Thyroid gland (tissue), 4 donors: ENCODE results near the gene PEX12. TPM values are rescaled to one million over a fixed set of nuclear protein-coding genes. Genes with fewer than 3 reads are reported as not detected.

Experiments used
- DNase-seq, 2 donors: peaks; one replicate each; pipeline ENCODE4 v3.0.0-alpha.2; 2019
- H3K27ac ChIP-seq, 3 donors: fragments of 200-600 bp; sonication (generic); 1 replicate in 2 of 3; 2 replicates in 1 of 3; pipeline ENCODE4 v1.5.1; 2016 to 2019; ENCODE audit warnings: mild to moderate bottlenecking in 1 of 3, moderate library complexity in 1 of 3
- H3K27me3 ChIP-seq: fragments of 200-600 bp; sonication (generic); one replicate; pipeline ENCODE4 v1.5.1; 2019
- H3K36me3 ChIP-seq, 2 donors: fragments of 200-600 bp; sonication (generic); one replicate each; pipeline ENCODE4 v1.5.1; 2016 to 2019
- H3K4me1 ChIP-seq, 2 donors: fragments of 200-600 bp; sonication (generic); one replicate each; pipeline ENCODE4 v1.5.1; 2017 to 2019
- H3K4me3 ChIP-seq, 3 donors: fragments of 200-600 bp; sonication (generic); replicated peaks in 1 of 3; 1 replicate in 2 of 3; 2 replicates in 1 of 3; pipeline ENCODE4 v1.5.1; 2016; ENCODE audit warnings: mild to moderate bottlenecking in 1 of 3
- H3K9me3 ChIP-seq: fragments of 200-600 bp; sonication (generic); one replicate; pipeline ENCODE4 v1.5.1; 2017
- CTCF ChIP-seq, 6 experiments: fragments of 200-600 bp in 3 of 6; fragments of 450-650 bp in 3 of 6; sonication (generic) in 3 of 6; IDR thresholded peaks; one replicate each; pipeline ENCODE4 v1.5.1; 2016 to 2019; ENCODE audit warnings: antibody characterized with exemption in 6 of 6, mild to moderate bottlenecking in 2 of 6, inconsistent platforms in 1 of 6, moderate library complexity in 1 of 6
- POLR2A ChIP-seq, 2 donors: fragments of 450-650 bp; IDR thresholded peaks; one replicate each; pipeline ENCODE4 v1.6.1; 2017; ENCODE audit warnings: antibody characterized with exemption in 2 of 2, mild to moderate bottlenecking in 2 of 2, moderate library complexity in 1 of 2
- WGBS, 2 donors: methylation state at CpG; one replicate each; pipeline ENCODE4 v1.1.5; 2017; 5-methylcytosine and 5-hydroxymethylcytosine counted together
- intact Hi-C: fragments of 100-400 bp; cut with DNase I; formaldehyde crosslinking; loops from one replicate; pipeline ENCODE4 v1.15.1; 2023
- total RNA-seq, 4 donors: library from RNA; depleted of rRNA; stranded (reverse); fragments of >200 nt; gene quantifications; one replicate each; pipeline ENCODE4 v1.2.3, GENCODE V29; 2016

PEX12 gene
- total RNA-seq, 4 donors from 2014 or later = 6.1 to 12.0 (median 9.8) TPM

DNA sequence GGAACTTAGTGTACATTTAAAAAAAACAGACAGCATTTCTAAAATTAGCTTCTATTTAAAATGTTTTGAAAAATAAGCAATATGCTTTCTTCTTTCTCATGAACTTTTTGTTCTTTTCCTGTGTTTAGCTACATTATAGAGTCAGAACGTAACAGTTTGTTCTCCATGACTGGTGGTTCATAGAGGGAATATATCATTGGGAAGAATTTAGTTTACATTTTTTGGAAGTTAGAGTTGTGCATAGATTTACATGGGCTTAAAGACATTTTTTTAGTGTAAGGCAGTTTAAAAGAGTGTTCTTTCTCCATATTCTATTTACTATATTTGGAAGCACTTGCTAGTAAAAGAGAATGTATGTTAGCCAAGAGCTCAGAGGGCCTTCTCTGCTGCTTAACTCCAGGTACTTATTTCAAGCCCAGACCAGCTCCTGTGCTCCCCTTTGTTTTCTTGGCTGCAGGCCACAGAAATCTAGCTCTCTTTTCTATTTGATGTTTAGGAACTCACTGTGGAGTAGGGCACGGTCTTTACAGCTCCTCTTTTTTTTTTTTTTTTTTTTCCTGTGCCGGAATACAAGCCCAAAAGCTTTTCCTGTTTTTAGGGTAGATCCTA lies 29.0 kb upstream of the PEX12 start:
- H3K36me3 ChIP-seq = peaks cover 22 to 38% of the 10 kb centered on the region in 2 donors
- no peak overlapping the region for H3K4me3 ChIP-seq
- H3K27ac ChIP-seq = no peak overlapping the region
- DNase-seq = no peak
- 70 to 74% methylated on average over 3 of the region's 3 CpGs for WGBS, 2 donors
- TF ChIP-seq CTCF (IDR thresholded peaks at IDR 0.05) = no peak
- TF ChIP-seq POLR2A (IDR thresholded peaks at IDR 0.05) = no peak
- H3K9me3 ChIP-seq = no peaks in the 10 kb centered on the region
- no peaks in the 10 kb centered on the region for H3K4me1 ChIP-seq
- H3K27me3 ChIP-seq = no peaks in the 10 kb centered on the region
- intact Hi-C loops = no loop called here

- H3K27ac ChIP-seq = no peak overlapping the region
- no peaks in the 10 kb centered on the region for H3K9me3 ChIP-seq
- TF ChIP-seq CTCF (IDR thresholded peaks at IDR 0.05) (no peak), POLR2A (IDR thresholded peaks at IDR 0.05) (no peak)
- H3K36me3 ChIP-seq = peaks cover 31 to 37% of the 10 kb centered on the region in 2 donors
- no peaks in the 10 kb centered on the region for H3K27me3 ChIP-seq
- no peak overlapping the region for H3K4me3 ChIP-seq
- DNase-seq = no peak
- intact Hi-C loops = no loop called here
- 98% methylated on average over 2 of the region's 2 CpGs for WGBS, 2 donors
- no peaks in the 10 kb centered on the region for H3K4me1 ChIP-seq
These were observed 27.3 kb upstream of the PEX12 start for GRCh38 chr17:35605678-35606077.

GRCh38 chr17:35603674-35604073 lies 25.3 kb upstream of the PEX12 start:
- Histone ChIP-seq H3K27me3 (no peaks in the 10 kb centered on the region), H3K9me3 (no peaks in the 10 kb centered on the region), H3K36me3 (peaks cover 33 to 44% of the 10 kb centered on the region in 2 donors), H3K4me1 (no peaks in the 10 kb centered on the region), H3K27ac (no peak overlapping the region), H3K4me3 (no peak overlapping the region)
- intact Hi-C loops = no loop called here
- TF ChIP-seq CTCF (IDR thresholded peaks at IDR 0.05) = no peak
- TF ChIP-seq POLR2A (IDR thresholded peaks at IDR 0.05) = no peak
- DNase-seq = no peak
- WGBS, 2 donors = 89 to 92% methylated on average over 7 of the region's 7 CpGs

DNA sequence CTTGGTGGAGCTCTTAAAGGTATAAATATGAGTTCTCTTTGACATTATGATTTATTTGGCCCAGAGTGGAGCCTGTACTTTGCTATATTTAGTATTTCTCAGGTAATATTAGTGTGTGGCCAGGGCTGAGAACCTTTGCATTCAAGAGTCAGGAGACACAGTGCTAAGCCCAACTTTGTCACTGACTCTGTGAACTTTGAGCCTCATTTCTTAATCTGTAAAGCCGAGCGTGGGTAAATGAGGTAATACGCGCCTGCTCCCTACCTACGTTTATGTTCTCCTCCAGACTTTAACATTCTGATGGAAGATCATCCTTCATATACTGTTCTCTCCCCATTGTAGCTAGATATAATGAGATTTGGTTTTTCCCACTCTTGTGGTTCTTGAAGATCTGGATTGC lies 19.2 kb upstream of the PEX12 start:
- Histone ChIP-seq H3K27me3 (no peaks in the 10 kb centered on the region), H3K9me3 (no peaks in the 10 kb centered on the region), H3K4me1 (no peaks in the 10 kb centered on the region), H3K27ac (no peak overlapping the region), H3K36me3 (peaks cover 32 to 48% of the 10 kb centered on the region in 2 donors), H3K4me3 (no peak overlapping the region)
- 74 to 77% methylated on average over 5 of the region's 5 CpGs for WGBS, 2 donors
- intact Hi-C loops = no loop called here
- DNase-seq = no peak
- TF ChIP-seq POLR2A (IDR thresholded peaks at IDR 0.05) = no peak
- TF ChIP-seq CTCF (IDR thresholded peaks at IDR 0.05) = no peak

- intact Hi-C loops = no loop called here
- WGBS, 2 donors = 84 to 89% methylated on average over 40 to 54 of the region's 54 CpGs
- H3K4me1 ChIP-seq = no peaks in the 10 kb centered on the region
- H3K27me3 ChIP-seq = no peaks in the 10 kb centered on the region
- TF ChIP-seq POLR2A (IDR thresholded peaks at IDR 0.05) (no peak), CTCF (IDR thresholded peaks at IDR 0.05) (no peak)
- no peak overlapping the region for H3K27ac ChIP-seq
- no peak for DNase-seq
- H3K9me3 ChIP-seq = no peaks in the 10 kb centered on the region
- no peak overlapping the region for H3K4me3 ChIP-seq
- H3K36me3 ChIP-seq = peaks cover 32 to 48% of the 10 kb centered on the region in 2 donors
These were observed 18.3 kb upstream of the PEX12 start for GRCh38 chr17:35596530-35597233.
